Measurements from ENCODE around the gene PTPRN2.
A peak's percentile ranks its signal among the peaks of the same experiment; 100 is the strongest.
"Not testable (repeated sequence)": the region's sequence is repeated elsewhere in the genome, so short reads cannot be mapped to it uniquely, and the experiment has no call there.

PTPRN2 gene

GRCh38 chr7:158150234-158150633, 437.4 kb downstream of the PTPRN2 start:
- Histone ChIP-seq H3K36me3 (ENCODE audit: insufficient read depth, low read length) (no peaks in the 10 kb centered on the region), H3K9me3 (replicated peaks; ENCODE audit: low read length) (peaks cover 17% of the 10 kb centered on the region), H3K4me3 (ENCODE audit: low read length) (no peak overlapping the region), H3K4me1 (ENCODE audit: control insufficient read depth, insufficient read depth, low read length) (no peaks in the 10 kb centered on the region), H3K4me2 (ENCODE audit: low read length) (no peak overlapping the region), H3K9ac (ENCODE audit: low read depth, low read length) (no peak overlapping the region), H3K27me3 (ENCODE audit: control insufficient read depth, insufficient read depth, low read length) (no peaks in the 10 kb centered on the region)

- not testable (repeated sequence) for H3K27me3 ChIP-seq (ENCODE audit: control insufficient read depth, insufficient read depth, low read length); H3K4me1 ChIP-seq (ENCODE audit: control insufficient read depth, insufficient read depth, low read length); H3K9ac ChIP-seq (ENCODE audit: low read depth, low read length); H3K4me2 ChIP-seq (ENCODE audit: low read length); H3K36me3 ChIP-seq (ENCODE audit: insufficient read depth, low read length)
- Histone ChIP-seq H3K9me3 (replicated peaks; ENCODE audit: low read length) (peaks cover 32% of the 10 kb centered on the region), H3K4me3 (ENCODE audit: low read length) (peak overlapping the region; percentile 17)
Measured at GRCh38 chr7:158147431-158147830, 440.2 kb downstream of the PTPRN2 start.

- H3K36me3 ChIP-seq (ENCODE audit: insufficient read depth, low read length) = no peaks in the 10 kb centered on the region
- H3K27me3 ChIP-seq (ENCODE audit: control insufficient read depth, insufficient read depth, low read length) = no peaks in the 10 kb centered on the region
- no peaks in the 10 kb centered on the region for H3K4me1 ChIP-seq (ENCODE audit: control insufficient read depth, insufficient read depth, low read length)
- H3K9me3 ChIP-seq (replicated peaks; ENCODE audit: low read length) = peaks cover 27% of the 10 kb centered on the region
- no peak overlapping the region for H3K4me3 ChIP-seq (ENCODE audit: low read length)
- H3K9ac ChIP-seq (ENCODE audit: low read depth, low read length) = no peak overlapping the region
- H3K4me2 ChIP-seq (ENCODE audit: low read length) = no peak overlapping the region
Measured at GRCh38 chr7:158145370-158145769, 442.3 kb downstream of the PTPRN2 start.

GRCh38 chr7:158143196-158144120, 444.2 kb downstream of the PTPRN2 start:
- peaks cover 28% of the 10 kb centered on the region for H3K9me3 ChIP-seq (replicated peaks; ENCODE audit: low read length)
- H3K27me3 ChIP-seq (ENCODE audit: control insufficient read depth, insufficient read depth, low read length) = no peaks in the 10 kb centered on the region
- H3K9ac ChIP-seq (ENCODE audit: low read depth, low read length) = no peak overlapping the region
- no peak overlapping the region for H3K4me2 ChIP-seq (ENCODE audit: low read length)
- H3K4me3 ChIP-seq (ENCODE audit: low read length) = no peak overlapping the region
- no peaks in the 10 kb centered on the region for H3K4me1 ChIP-seq (ENCODE audit: control insufficient read depth, insufficient read depth, low read length)
- no peaks in the 10 kb centered on the region for H3K36me3 ChIP-seq (ENCODE audit: insufficient read depth, low read length)

GRCh38 chr7:158142657-158143056, 445.0 kb downstream of the PTPRN2 start:
- Histone ChIP-seq H3K4me3 (ENCODE audit: low read length) (no peak overlapping the region), H3K9ac (ENCODE audit: low read depth, low read length) (no peak overlapping the region), H3K9me3 (replicated peaks; ENCODE audit: low read length) (peaks cover 26% of the 10 kb centered on the region), H3K4me1 (ENCODE audit: control insufficient read depth, insufficient read depth, low read length) (no peaks in the 10 kb centered on the region), H3K36me3 (ENCODE audit: insufficient read depth, low read length) (no peaks in the 10 kb centered on the region), H3K4me2 (ENCODE audit: low read length) (no peak overlapping the region), H3K27me3 (ENCODE audit: control insufficient read depth, insufficient read depth, low read length) (no peaks in the 10 kb centered on the region)

GRCh38 chr7:158141806-158142518, 445.7 kb downstream of the PTPRN2 start:
- Histone ChIP-seq H3K9ac (ENCODE audit: low read depth, low read length) (no peak overlapping the region), H3K4me2 (ENCODE audit: low read length) (no peak overlapping the region), H3K9me3 (replicated peaks; ENCODE audit: low read length) (peaks cover 19% of the 10 kb centered on the region), H3K4me3 (ENCODE audit: low read length) (no peak overlapping the region), H3K4me1 (ENCODE audit: control insufficient read depth, insufficient read depth, low read length) (no peaks in the 10 kb centered on the region), H3K36me3 (ENCODE audit: insufficient read depth, low read length) (no peaks in the 10 kb centered on the region), H3K27me3 (ENCODE audit: control insufficient read depth, insufficient read depth, low read length) (no peaks in the 10 kb centered on the region)

GRCh38 chr7:158141221-158141582, 446.4 kb downstream of the PTPRN2 start:
- Histone ChIP-seq H3K4me3 (ENCODE audit: low read length) (no peak overlapping the region), H3K27me3 (ENCODE audit: control insufficient read depth, insufficient read depth, low read length) (no peaks in the 10 kb centered on the region), H3K9ac (ENCODE audit: low read depth, low read length) (no peak overlapping the region), H3K4me2 (ENCODE audit: low read length) (no peak overlapping the region), H3K36me3 (ENCODE audit: insufficient read depth, low read length) (no peaks in the 10 kb centered on the region), H3K4me1 (ENCODE audit: control insufficient read depth, insufficient read depth, low read length) (no peaks in the 10 kb centered on the region), H3K9me3 (replicated peaks; ENCODE audit: low read length) (peaks cover 19% of the 10 kb centered on the region)

GRCh38 chr7:158140538-158141220, 446.9 kb downstream of the PTPRN2 start:
- Histone ChIP-seq H3K9me3 (replicated peaks; ENCODE audit: low read length) (peaks cover 19% of the 10 kb centered on the region), H3K9ac (ENCODE audit: low read depth, low read length) (no peak overlapping the region), H3K4me3 (ENCODE audit: low read length) (no peak overlapping the region), H3K4me1 (ENCODE audit: control insufficient read depth, insufficient read depth, low read length) (no peaks in the 10 kb centered on the region), H3K27me3 (ENCODE audit: control insufficient read depth, insufficient read depth, low read length) (no peaks in the 10 kb centered on the region), H3K4me2 (ENCODE audit: low read length) (no peak overlapping the region), H3K36me3 (ENCODE audit: insufficient read depth, low read length) (no peaks in the 10 kb centered on the region)

GRCh38 chr7:158139499-158139898, 448.1 kb downstream of the PTPRN2 start:
- H3K27me3 ChIP-seq (ENCODE audit: control insufficient read depth, insufficient read depth, low read length) = no peaks in the 10 kb centered on the region
- peaks cover 14% of the 10 kb centered on the region for H3K9me3 ChIP-seq (replicated peaks; ENCODE audit: low read length)
- H3K4me1 ChIP-seq (ENCODE audit: control insufficient read depth, insufficient read depth, low read length) = no peaks in the 10 kb centered on the region
- no peak overlapping the region for H3K4me2 ChIP-seq (ENCODE audit: low read length)
- H3K9ac ChIP-seq (ENCODE audit: low read depth, low read length) = no peak overlapping the region
- no peak overlapping the region for H3K4me3 ChIP-seq (ENCODE audit: low read length)
- no peaks in the 10 kb centered on the region for H3K36me3 ChIP-seq (ENCODE audit: insufficient read depth, low read length)

GRCh38 chr7:158138329-158138597, 449.4 kb downstream of the PTPRN2 start:
- no peaks in the 10 kb centered on the region for H3K36me3 ChIP-seq (ENCODE audit: insufficient read depth, low read length)
- no peaks in the 10 kb centered on the region for H3K4me1 ChIP-seq (ENCODE audit: control insufficient read depth, insufficient read depth, low read length)
- no peak overlapping the region for H3K4me3 ChIP-seq (ENCODE audit: low read length)
- no peaks in the 10 kb centered on the region for H3K27me3 ChIP-seq (ENCODE audit: control insufficient read depth, insufficient read depth, low read length)
- no peak overlapping the region for H3K9ac ChIP-seq (ENCODE audit: low read depth, low read length)
- H3K4me2 ChIP-seq (ENCODE audit: low read length) = no peak overlapping the region
- H3K9me3 ChIP-seq (replicated peaks; ENCODE audit: low read length) = peaks cover 11% of the 10 kb centered on the region

GRCh38 chr7:158137516-158138328, 449.9 kb downstream of the PTPRN2 start:
- H3K4me3 ChIP-seq (ENCODE audit: low read length) = no peak overlapping the region
- H3K9me3 ChIP-seq (replicated peaks; ENCODE audit: low read length) = peaks cover 8% of the 10 kb centered on the region
- no peaks in the 10 kb centered on the region for H3K27me3 ChIP-seq (ENCODE audit: control insufficient read depth, insufficient read depth, low read length)
- no peak overlapping the region for H3K4me2 ChIP-seq (ENCODE audit: low read length)
- no peaks in the 10 kb centered on the region for H3K36me3 ChIP-seq (ENCODE audit: insufficient read depth, low read length)
- no peaks in the 10 kb centered on the region for H3K4me1 ChIP-seq (ENCODE audit: control insufficient read depth, insufficient read depth, low read length)
- H3K9ac ChIP-seq (ENCODE audit: low read depth, low read length) = no peak overlapping the region
